Tibial nerve (tissue), 4 donors: ENCODE measurements around the gene MOV10L1. TPM values are rescaled to one million over a fixed set of nuclear protein-coding genes. Genes with fewer than 3 reads are reported as not detected.

Source experiments
- DNase-seq, 2 donors: peaks; one replicate each; pipeline ENCODE4 v3.0.0-alpha.2; 2019; ENCODE audit warnings: low spot score in 2 of 2
- H3K27ac ChIP-seq, 4 donors: fragments of 200-600 bp; sonication (generic) in 3 of 4; one replicate each; pipeline ENCODE4 v1.5.1; 2017 to 2019; ENCODE audit warnings: mild to moderate bottlenecking in 1 of 4
- H3K27me3 ChIP-seq, 2 donors: fragments of 200-600 bp; sonication (generic) in 1 of 2; one replicate each; pipeline versions ENCODE4 v1.5.1 to v1.6.0; 2017 to 2019
- H3K36me3 ChIP-seq, 3 donors: fragments of 200-600 bp; sonication (generic); one replicate each; pipeline ENCODE4 v1.5.1; 2018 to 2019
- H3K4me1 ChIP-seq, 4 donors: fragments of 200-600 bp; sonication (generic) in 3 of 4; one replicate each; pipeline ENCODE4 v1.5.1; 2017 to 2019
- H3K4me3 ChIP-seq, 4 donors: fragments of 200-600 bp; sonication (generic) in 3 of 4; one replicate each; pipeline ENCODE4 v1.5.1; 2017 to 2019; ENCODE audit warnings: mild to moderate bottlenecking in 1 of 4, moderate library complexity in 1 of 4
- H3K9me3 ChIP-seq, 4 donors: fragments of 200-600 bp; sonication (generic) in 3 of 4; one replicate each; pipeline ENCODE4 v1.5.1; 2017 to 2019
- CTCF ChIP-seq, 5 experiments: fragments of 200-600 bp in 3 of 5; fragments of 450-650 bp in 2 of 5; sonication (generic) in 3 of 5; IDR thresholded peaks; one replicate each; pipeline ENCODE4 v1.5.1; 2016 to 2019; ENCODE audit warnings: antibody characterized with exemption in 5 of 5, mild to moderate bottlenecking in 3 of 5, moderate library complexity in 2 of 5
- EP300 ChIP-seq, 2 donors: sonication (generic); formaldehyde crosslinking; IDR thresholded peaks; one replicate each; pipeline ENCODE4 v1.6.1; 2017; ENCODE audit warnings: antibody characterized with exemption in 2 of 2, mild to moderate bottlenecking in 1 of 2
- POLR2A ChIP-seq, 2 donors: fragments of 450-650 bp; IDR thresholded peaks; one replicate each; pipeline ENCODE4 v1.6.1; 2017; ENCODE audit warnings: antibody characterized with exemption in 2 of 2, mild to moderate bottlenecking in 2 of 2, moderate library complexity in 2 of 2
- WGBS, 2 donors: methylation state at CpG; one replicate each; pipeline ENCODE4 v1.1.5; 2018; 5-methylcytosine and 5-hydroxymethylcytosine counted together
- total RNA-seq, 4 donors: library from RNA; depleted of rRNA; stranded (reverse); fragments of >200 nt; gene quantifications; one replicate each; pipeline ENCODE4 v1.1.0, GENCODE V29; 2016

MOV10L1 gene
- total RNA-seq, 4 donors from 2014 or later, result 1.0 to 3.7 (median 2.6) TPM

DNA sequence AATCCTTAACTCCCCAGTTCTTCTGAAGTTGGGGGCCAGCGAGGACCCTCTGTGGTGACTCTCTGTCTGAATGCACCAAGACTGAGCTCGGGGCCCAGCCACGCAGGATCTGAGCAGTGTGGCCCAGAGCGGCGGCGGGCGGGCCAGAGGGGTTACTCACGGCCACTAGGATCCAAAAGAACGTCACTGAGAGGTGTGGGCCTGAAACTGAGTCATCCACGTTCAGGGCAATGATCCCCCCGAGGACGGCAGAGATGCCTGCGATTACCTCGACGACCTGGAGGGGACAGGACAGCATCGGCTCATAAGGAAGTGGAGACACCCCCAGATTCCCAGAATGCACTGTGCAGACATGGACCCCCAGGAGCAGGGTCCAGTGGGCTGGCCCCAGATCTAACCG is 15.8 kb upstream of the MOV10L1 start:
- no peak for TF ChIP-seq EP300 (IDR thresholded peaks at IDR 0.05)
- TF ChIP-seq POLR2A (IDR thresholded peaks at IDR 0.05), result no peak
- no peak for TF ChIP-seq CTCF (IDR thresholded peaks at IDR 0.05)
- Histone ChIP-seq H3K36me3 (no peaks in the 10 kb centered on the region), H3K9me3 (no peaks in the 10 kb centered on the region), H3K27me3 (peaks cover 0 to 4% of the 10 kb centered on the region in 2 donors), H3K4me3 (no peak overlapping the region), H3K4me1 (no peaks in the 10 kb centered on the region), H3K27ac (no peak overlapping the region)
- 64 to 75% methylated on average over 16 to 17 of the region's 17 CpGs for WGBS, 2 donors
- no peak for DNase-seq

DNA sequence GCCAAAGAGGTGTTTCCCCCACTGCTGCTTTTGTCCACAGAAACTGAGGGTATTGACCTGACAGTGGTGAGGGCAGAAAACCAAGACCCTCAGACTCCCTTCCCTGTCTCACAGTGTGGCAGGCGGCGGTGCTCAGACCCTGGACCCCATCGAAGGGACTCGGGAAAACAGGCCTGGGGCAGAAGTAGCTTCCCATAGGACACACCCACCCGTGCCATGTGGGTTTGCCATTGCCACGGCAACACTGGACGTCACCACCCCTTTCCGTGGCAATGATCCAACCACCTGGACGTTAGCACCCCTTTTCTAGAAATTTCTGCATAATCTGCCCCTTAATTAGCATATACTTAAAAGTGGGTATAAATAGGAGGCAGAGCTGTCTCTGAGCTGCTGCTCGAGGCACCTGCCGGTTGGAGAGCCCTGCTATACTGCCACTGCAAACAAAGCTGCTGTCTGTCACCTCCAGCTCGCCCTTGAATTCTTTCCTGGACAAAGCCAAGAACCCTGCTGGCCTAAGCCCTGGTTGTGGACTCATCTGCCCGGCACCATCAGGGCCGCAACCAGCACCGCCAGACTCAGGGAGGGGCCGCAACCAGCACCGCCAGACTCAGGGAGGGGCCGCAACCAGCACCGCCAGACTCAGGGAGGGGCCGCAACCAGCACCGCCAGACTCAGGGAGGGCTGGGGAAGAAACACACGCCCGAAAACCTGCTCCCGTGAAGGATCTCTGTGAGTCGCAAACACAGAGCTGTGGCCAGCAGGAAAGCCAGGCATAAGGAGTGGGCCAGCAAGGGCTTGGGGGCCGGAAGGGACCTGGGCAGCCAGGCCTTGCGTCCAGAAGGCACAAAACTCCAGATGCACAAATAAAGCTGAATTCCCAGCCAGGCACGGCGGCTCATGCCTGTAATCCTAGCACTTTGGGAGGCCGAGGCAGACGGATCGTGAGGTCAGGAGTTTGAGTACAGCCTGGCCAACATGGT is 15.0 kb upstream of the MOV10L1 start:
- H3K36me3 ChIP-seq, result no peaks in the 10 kb centered on the region
- WGBS, 2 donors, result 75 to 82% methylated on average over 29 to 31 of the region's 32 CpGs
- TF ChIP-seq EP300 (IDR thresholded peaks at IDR 0.05) (no peak), POLR2A (IDR thresholded peaks at IDR 0.05) (no peak), CTCF (IDR thresholded peaks at IDR 0.05) (no peak)
- no peaks in the 10 kb centered on the region for H3K4me1 ChIP-seq
- no peaks in the 10 kb centered on the region for H3K9me3 ChIP-seq
- peaks cover 0 to 7% of the 10 kb centered on the region in 2 donors for H3K27me3 ChIP-seq
- H3K27ac ChIP-seq, result no peak overlapping the region
- no peak overlapping the region for H3K4me3 ChIP-seq
- no peak for DNase-seq

GRCh38 chr22:50076646-50077535 is 12.9 kb upstream of the MOV10L1 start:
- no peak for TF ChIP-seq POLR2A (IDR thresholded peaks at IDR 0.05)
- TF ChIP-seq EP300 (IDR thresholded peaks at IDR 0.05), result no peak
- TF ChIP-seq CTCF (IDR thresholded peaks at IDR 0.05), result no peak
- no peak overlapping the region for H3K27ac ChIP-seq
- H3K36me3 ChIP-seq, result no peaks in the 10 kb centered on the region
- 80 to 84% methylated on average over 43 of the region's 43 CpGs for WGBS, 2 donors
- no peaks in the 10 kb centered on the region for H3K4me1 ChIP-seq
- H3K4me3 ChIP-seq, result no peak overlapping the region
- DNase-seq, result no peak
- peaks cover 0 to 15% of the 10 kb centered on the region in 2 donors for H3K27me3 ChIP-seq
- H3K9me3 ChIP-seq, result no peaks in the 10 kb centered on the region

- DNase-seq, result no peak
- no peaks in the 10 kb centered on the region for H3K36me3 ChIP-seq
- H3K27me3 ChIP-seq, result peaks cover 0 to 17% of the 10 kb centered on the region in 2 donors
- TF ChIP-seq EP300 (IDR thresholded peaks at IDR 0.05) (no peak), POLR2A (IDR thresholded peaks at IDR 0.05) (no peak), CTCF (IDR thresholded peaks at IDR 0.05) (no peak)
- H3K9me3 ChIP-seq, result no peaks in the 10 kb centered on the region
- no peaks in the 10 kb centered on the region for H3K4me1 ChIP-seq
- no peak overlapping the region for H3K27ac ChIP-seq
- WGBS, 2 donors, result 93 to 94% methylated on average over 13 of the region's 13 CpGs
- H3K4me3 ChIP-seq, result no peak overlapping the region
Observed at GRCh38 chr22:50078246-50078645, 11.6 kb upstream of the MOV10L1 start.
